ENCODE data around the gene FRY. TPM values are rescaled to one million over a fixed set of nuclear protein-coding genes. Genes with fewer than 3 reads are reported as not detected.

FRY gene
- total RNA-seq, 1 donor from 2014 or later: 0.52 TPM

DNA sequence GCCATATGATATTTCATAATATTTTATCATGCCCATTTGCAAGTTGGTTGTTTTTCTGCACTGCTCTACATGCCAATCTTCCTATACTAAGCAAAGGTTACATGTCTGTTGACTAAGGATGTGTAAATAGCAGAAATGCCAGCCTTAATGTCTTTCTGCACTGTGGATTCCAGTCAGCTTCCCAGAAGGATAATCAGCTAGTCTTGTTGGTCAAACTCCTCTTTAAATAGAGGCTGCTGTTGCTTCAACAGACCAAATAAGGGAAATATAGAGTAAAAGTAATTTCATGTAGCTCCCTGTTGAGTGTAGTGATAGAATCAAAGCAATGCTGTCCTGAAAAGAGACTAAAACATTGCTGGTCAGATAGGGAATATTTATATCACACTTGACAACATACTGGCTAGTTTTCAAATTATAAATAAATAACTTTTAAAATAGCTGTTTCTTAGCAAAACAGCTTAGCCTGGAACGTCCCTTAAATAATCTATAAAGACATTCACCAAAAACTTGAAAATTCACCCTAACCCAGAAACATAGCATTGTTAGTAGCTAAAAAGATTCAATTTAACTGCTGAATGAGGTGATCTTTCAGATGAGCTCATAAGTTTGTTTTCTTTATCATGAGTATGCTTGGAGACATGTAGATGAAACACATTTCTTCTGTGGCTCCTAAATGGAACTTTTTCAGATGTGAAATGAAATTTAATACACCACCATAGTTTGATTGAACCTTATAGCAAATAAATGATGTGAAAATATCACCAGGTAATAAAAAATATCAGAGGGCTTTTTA is 56.6 kb downstream of the FRY start:
- DNase-seq (ENCODE audit: low read depth): no peak
- TF ChIP-seq, protein P1, sequence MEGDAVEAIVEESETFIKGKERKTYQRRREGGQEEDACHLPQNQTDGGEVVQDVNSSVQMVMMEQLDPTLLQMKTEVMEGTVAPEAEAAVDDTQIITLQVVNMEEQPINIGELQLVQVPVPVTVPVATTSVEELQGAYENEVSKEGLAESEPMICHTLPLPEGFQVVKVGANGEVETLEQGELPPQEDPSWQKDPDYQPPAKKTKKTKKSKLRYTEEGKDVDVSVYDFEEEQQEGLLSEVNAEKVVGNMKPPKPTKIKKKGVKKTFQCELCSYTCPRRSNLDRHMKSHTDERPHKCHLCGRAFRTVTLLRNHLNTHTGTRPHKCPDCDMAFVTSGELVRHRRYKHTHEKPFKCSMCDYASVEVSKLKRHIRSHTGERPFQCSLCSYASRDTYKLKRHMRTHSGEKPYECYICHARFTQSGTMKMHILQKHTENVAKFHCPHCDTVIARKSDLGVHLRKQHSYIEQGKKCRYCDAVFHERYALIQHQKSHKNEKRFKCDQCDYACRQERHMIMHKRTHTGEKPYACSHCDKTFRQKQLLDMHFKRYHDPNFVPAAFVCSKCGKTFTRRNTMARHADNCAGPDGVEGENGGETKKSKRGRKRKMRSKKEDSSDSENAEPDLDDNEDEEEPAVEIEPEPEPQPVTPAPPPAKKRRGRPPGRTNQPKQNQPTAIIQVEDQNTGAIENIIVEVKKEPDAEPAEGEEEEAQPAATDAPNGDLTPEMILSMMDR (conservative IDR thresholded peaks at IDR 0.05; ENCODE audit: low read depth, low read length): no peak
- no peak overlapping the region for H3K4me3 ChIP-seq (ENCODE audit: low read depth, low read length)

DNA sequence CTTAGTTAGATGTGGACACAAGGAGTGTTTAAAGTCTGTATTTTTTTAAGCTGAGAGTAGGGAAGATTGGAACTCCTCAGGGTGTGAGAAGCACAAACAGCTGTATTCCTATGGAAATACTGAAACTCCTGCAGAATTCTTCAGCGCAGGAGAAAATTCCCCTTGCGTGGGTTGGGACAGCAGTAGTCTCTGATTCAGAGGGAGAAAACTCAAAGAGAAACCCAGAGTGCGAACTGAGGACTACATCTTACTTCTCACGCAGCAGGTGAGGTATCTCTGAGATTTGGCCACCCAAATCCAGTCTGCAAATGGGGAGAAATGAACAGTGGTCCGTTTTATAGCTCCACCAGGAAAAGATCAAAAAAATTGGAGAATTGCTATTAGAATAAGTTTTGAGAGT is 60.9 kb downstream of the FRY start:
- no peak for DNase-seq (ENCODE audit: low read depth)
- no peak overlapping the region for H3K4me3 ChIP-seq (ENCODE audit: low read depth, low read length)
- TF ChIP-seq, protein P1 (conservative IDR thresholded peaks at IDR 0.05; ENCODE audit: low read depth, low read length): no peak

DNA sequence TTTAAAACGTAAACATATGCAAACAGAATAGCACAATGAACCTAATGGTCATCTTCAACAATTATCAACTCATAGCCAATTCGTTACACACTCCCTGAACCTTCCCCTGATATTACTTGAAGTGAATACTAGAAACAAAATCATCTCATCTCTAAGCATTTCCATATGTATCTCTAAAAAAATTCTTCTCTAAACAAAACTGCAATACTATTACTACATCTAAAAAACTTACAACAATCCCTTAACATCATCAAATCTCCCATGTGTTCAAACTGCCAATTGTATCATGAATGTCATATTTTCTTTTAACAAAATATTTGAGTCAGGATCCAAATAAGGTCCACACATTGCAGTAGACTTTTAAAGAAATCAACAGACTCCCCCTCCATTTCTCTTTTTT is 61.4 kb downstream of the FRY start:
- TF ChIP-seq, protein P1 (conservative IDR thresholded peaks at IDR 0.05; ENCODE audit: low read depth, low read length): no peak
- no peak overlapping the region for H3K4me3 ChIP-seq (ENCODE audit: low read depth, low read length)
- DNase-seq (ENCODE audit: low read depth): no peak

DNA sequence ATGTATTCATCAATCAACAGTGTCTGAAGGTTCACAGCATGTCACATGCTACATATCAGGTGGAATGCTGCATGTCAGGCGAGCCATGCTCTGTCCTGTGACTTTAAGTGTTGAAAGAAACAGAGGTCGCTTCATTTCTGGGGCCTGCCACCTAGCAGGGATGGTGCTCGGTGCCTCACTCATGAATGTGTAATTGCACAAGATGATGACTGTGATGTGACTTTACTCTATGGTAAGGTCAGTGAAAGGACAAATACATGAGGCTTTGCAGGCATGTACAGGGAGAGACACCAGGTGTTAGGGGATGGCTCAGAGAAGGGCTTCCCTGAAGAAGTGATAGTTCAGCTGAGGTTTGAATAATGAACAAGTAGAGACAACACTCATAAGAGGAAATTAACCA is 66.7 kb downstream of the FRY start:
- TF ChIP-seq, protein P1 (conservative IDR thresholded peaks at IDR 0.05; ENCODE audit: low read depth, low read length): no peak
- no peak overlapping the region for H3K4me3 ChIP-seq (ENCODE audit: low read depth, low read length)
- no peak for DNase-seq (ENCODE audit: low read depth)

DNA sequence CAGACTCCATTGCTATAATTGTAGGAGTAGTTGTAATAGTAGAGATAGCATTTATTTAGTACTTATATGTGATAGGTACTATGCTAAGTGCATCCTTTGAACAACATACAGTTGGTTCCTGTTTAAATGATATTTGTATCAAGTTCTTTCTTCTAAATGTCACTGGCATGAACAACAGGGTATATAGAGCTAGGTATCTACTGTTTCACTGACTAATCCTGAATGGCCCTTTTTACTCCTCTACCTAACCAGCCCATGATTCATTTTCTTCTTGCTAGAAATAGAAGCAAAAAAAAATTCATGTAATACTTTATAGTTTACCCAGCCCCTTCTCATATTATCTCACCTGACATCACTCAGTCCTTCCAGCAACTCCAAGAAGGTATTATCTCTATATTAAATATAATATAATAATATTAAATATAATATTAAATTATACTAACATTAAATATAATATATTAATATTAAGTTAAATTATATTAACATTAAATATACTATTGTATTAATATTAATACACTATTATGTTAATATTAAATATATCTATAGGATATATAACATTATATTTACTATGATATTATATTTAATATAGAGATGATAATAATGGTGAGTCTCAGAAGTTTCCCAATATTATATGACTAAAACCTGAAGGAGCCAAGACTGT is 74.2 kb downstream of the FRY start:
- TF ChIP-seq, protein P1 (conservative IDR thresholded peaks at IDR 0.05; ENCODE audit: low read depth, low read length): no peak
- DNase-seq (ENCODE audit: low read depth): no peak
- no peak overlapping the region for H3K4me3 ChIP-seq (ENCODE audit: low read depth, low read length)

DNA sequence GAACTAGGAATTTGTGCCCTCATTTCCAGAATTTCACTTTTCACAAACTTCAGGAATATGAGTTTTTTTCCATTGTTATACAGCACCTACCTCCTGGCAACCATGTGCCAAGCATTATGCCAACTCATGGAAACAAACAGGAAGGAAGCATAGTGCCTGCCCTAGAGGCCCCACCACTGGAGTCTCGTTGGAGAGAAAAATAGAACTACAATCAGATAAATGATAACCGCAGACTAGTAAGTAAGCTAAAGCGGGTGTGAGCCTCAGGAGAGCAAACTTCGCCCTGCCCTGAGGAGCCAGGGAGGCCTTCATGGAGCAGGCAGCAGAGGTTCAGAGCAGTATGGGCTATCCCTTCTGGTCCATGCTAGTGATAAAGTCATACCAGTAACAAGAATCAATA is 75.9 kb downstream of the FRY start:
- TF ChIP-seq, protein P1 (conservative IDR thresholded peaks at IDR 0.05; ENCODE audit: low read depth, low read length): no peak
- no peak overlapping the region for H3K4me3 ChIP-seq (ENCODE audit: low read depth, low read length)
- DNase-seq (ENCODE audit: low read depth): no peak

All from epithelial cell of proximal tubule (primary cell).